HG03457 (cell line): ENCODE results near the gene PGS1.
A peak's percentile ranks its signal among the peaks of the same experiment; 100 is the strongest.

ENCODE experiments used
- ATAC-seq: cut with Tn5 transposase; IDR thresholded peaks from one replicate; pipeline ENCODE4 v1.9.1; 2021; ENCODE audit warnings: moderate number of reproducible peaks; ENCODE audit not compliant: unreplicated experiment

The PGS1 gene

DNA sequence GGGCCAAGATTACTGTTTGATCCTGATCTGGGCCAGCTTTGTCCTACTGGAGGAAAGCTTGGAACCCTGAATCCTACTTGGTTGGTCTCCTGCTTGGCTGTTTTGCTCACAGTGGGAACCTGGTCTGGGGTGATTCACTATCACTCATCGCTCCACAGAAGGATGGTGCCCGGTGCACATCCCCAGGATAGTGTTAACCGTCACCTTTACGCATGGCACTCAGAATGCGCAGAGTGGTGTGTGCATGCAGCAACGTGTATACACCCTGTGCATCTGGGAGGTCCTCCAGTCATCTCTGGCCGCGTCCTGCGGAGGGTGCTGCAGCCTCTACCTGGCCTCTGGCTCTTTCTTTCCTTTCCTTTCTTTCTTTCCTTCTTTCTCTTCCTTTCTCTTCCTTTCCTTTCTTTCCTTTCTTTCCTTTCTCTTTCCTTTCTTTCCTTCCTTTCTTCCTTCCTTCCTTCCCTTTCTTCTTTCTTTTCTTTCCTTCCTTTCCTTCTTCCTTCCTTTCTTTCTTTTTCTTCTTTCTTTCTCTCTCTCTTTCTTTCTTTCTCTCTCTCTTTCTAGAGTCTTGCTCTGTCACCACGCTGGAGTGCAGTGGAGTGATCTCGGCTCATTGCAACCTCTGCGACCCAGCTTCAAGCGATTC lies 31.7 kb upstream of the PGS1 start:
- no peak for ATAC-seq

DNA sequence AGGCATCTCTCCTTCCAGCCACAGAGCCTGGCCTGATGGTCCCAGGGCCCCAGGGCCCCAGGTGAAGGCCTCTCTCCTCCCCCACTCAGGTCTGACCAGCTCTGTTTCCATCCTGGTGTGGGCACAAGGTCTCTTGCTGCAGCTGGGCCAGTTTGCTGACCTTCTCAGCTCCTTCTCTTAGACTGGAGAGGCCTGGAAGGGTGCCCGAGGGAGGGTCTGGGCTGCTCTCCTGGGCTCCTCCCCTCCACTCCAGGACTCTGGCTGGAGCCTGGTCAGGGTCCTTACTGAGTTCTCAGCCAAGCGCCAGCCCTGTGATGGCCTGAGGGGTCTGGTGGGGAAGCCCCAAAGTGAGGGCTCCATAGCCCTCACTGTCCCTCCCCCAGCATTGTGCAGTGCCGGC lies 31.0 kb upstream of the PGS1 start:
- no peak for ATAC-seq

DNA sequence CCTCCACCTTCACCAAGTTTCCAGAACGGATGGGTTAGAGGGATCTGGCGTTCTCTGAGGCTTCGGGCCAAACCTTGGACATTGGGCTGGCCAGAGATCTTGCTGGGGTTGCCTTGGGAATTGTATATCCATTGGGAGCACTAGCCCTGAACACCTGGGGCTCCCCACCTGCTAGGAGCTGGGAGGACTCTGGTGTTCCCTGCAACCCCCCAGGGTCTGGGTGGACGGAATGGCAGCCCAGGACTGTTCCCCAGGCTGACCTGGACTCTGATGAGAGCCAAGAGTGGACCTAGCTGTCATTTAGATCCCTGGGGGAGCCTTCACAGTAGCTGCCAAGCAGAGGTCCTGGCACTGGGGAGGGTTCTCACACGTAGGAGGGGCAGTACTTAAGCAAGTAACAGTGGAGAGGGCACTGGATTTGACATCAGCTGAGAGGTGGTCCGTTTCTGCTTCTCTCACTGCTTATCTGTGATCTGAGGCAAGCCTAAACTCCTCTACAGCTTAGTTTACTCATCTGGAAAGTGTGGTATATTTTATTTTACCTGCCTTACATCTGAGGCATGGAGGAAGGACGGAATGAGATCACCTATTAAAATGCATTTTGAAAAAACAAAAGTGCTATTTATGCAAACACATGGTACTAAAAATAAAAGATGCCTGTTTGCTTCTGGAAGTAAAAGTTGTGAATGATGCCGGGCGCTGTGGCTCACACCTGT lies 30.2 kb upstream of the PGS1 start:
- ATAC-seq: no peak

DNA sequence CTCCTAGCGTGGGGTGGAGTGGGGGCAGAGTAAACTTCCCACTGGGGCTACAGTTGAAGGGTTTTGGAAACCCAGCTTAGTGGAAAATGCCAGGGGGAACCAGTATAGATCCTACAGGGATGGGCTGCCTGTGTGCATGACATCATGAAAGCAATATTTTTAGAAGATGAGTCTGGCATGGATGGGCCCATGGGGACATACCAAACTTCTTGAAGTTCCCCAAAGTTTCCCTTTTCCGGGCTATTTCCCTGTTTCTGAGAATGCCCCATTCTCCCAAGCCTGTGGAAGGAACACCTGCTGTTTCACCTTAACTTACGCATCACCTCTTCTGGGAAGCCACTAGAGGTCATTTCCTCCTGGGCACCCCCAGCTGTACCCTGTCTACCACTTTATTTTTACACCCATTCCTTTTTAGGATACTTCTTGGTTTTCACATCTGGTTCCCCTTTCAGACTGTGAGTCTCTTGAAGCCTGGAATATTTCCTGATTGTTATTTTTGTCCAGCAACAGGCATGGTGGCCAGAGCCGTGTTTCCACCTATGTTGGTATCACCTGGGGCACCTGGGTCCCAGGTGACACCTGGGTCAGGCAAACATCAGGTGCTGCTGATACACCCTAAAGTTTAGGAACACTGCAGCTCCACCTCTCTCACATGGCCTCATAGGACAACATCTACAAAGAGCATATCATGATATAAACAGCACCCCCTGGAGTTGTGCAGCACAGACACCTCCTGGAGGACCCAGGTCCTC lies 28.4 kb upstream of the PGS1 start:
- ATAC-seq: no peak

DNA sequence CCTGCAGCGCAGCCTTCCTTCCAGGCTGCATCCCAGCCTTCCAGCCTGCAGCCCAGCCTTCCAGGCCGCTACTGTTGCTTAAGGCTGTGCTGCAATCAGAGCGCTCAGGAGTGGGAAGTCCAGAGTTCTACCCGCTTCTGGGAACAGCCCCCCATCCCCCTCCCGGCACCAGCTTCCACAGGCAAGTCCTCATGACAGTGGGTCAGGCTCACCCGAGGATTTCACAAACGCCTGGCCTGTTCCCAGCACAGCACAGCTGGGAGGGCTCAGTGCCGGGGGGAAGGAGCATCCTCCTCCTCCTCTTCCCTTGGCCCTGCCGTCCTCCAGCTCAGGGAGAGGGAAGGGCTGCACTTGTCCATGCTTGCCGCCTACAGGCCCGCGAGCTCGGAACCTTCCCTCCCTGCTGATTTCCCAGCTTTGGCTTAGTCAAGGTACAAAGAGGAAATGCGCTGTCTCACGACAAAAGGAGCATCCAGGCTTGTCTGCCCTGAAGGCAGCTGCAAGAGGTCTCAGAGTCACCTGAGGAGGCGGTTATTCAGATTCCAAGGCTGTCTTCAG lies 26.9 kb upstream of the PGS1 start:
- no peak for ATAC-seq

DNA sequence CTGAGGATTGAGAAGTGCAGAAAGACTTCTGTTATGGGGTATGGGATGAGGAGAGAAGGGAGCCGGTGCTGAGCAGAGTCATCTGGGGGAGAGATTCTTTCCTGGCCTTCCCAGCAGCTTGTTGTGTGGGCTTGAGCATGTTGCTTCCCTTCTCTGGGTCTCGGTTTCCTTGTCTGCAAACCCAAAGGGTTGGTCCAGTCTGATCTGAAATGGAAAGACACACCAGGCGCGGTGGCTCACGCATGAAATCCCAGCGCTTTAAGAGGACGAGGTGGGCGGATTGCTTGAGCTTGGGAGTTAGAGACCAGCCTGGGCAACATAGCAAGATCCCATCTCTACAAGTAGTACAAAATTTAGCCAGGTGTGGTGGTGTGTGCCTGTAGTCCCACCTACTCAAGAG lies 24.6 kb upstream of the PGS1 start:
- ATAC-seq: no peak

DNA sequence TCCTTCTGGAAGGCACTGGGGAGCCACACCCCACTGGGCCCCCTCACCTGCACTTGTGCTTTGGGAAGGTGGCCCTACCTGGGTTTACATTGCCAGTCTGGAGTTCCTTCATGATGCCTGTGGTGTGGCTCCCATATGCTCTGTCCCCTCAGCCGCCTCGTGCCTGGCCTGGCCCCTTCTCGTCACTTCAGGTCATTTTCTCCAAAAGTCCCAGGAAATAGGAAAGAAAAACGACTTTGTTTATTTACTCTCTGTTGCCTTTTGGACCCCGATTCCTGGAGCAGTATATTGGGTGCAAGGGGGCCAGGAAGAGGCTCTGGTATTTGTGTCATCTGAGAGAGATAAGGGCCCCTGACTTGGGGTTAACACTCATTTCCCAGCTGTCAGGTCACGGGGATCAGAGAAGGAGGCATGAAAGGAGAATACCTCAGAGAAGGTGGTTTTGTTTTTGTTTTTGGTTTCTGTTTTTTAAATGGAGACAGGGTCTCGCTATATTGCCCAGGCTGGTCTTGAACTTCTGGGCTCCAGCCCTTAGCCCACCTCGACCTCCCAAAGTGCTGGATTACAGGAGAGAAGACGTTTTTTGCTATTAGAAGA lies 23.3 kb upstream of the PGS1 start:
- ATAC-seq: no peak

DNA sequence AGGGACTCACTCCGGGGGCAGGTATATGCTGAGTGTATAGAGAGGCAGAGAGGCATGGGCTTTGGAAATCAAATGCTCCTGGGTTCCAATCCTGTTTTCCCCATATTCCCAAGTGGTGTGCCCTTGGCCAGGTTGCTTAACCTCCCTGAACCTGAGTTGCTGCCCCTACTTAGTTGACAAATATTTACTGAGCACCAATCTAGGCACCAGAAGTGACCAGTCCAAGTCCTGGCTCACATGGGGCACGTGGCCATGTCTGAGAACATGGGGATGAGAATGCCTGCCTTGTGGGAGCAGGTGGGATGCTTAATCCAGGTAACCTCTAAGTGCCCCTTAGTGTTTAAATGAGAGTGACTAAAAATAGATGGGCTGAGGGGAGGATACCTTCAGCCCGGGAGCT lies 22.7 kb upstream of the PGS1 start:
- no peak for ATAC-seq

DNA sequence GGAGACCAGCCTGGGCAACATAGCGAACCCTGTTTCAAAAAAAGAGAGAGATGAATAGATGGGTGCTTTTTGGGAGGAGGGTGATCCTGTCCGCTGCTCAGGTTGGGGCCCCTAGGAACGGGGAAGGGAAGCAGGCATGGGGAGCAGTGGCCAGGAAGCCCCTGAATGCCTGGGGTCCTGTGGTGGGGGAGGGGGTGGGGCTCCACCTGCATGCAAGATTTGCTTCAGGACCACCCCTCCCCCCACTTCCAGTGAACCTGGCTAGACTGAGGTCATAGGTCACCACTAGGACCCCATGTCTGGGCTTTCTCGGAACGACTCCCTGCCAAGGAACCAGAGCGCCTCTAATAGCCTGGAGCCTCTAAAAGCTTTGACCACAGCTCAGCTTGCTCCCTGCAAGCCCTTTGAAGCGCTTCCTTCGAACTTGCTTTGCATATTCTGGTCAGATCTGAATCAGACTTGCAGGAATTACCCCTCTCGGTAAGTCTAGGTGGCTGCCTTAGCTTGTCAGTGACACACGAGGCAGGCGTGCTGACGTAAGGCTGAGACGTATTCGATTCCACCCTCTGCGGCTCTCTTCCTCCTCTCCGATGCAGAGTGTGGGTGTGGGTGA lies 22.2 kb upstream of the PGS1 start:
- ATAC-seq: peak; percentile 33

DNA sequence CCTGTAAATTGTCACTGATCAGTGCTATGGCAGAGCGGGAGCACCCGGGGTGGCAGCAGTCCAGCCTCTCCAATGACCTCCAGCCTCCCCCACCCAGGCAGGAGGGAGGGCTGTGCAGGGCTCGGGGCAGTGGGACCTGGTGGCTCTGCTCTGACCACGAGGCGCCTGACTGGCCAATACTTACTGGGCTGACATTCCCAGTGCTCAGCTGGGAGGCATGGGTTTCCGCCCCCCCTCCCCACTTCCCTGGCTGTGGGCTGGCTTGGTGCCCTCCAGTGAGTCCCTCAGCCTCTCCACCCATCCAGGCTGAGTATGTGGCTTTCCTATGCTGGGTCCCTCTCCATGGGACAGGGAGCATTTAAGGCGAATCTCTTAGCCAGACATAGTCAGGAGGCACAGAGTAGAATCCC lies 21.3 kb upstream of the PGS1 start:
- no peak for ATAC-seq

DNA sequence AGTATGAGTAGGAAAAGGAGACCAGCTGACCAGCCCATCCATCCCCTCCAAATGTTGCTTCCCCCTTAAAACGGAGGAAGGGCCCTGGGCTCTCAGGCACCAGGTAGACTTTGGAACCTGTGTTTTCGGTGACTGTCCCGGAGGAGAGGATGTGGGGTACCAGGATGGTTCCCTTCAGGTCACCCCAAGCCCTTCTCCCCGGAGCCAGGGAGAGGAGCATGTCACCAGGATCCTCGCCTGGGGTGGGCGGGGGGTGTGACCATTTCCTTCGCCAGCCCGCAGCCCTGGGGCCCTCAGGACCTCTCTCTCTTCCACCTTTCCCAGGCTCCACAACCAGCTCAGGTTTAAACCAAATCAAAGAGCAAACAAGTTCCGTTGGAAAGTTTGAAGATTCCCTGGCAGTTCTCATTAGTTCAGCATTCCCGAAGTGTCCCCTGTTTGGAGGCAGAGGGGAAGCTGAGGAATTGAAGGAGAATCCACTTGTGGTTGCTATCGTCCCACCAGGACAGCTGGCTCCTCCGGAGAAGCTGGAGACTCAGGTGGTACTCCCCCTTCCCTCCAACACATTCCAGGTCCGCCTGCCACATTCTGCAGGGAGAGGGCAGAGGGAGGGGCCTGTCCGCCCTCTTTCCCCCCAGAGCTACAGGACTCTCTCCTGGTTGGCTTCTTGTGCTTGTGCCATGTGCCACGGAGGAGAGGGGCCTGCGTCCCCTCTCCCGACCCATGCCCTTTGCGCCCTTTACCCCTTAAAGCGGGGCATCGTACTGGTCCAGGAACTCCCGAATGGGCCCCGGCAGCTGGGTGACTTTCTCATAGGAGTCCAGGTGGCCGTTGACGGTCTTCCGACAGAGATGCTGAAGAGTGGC lies 20.5 kb upstream of the PGS1 start:
- ATAC-seq: no peak

DNA sequence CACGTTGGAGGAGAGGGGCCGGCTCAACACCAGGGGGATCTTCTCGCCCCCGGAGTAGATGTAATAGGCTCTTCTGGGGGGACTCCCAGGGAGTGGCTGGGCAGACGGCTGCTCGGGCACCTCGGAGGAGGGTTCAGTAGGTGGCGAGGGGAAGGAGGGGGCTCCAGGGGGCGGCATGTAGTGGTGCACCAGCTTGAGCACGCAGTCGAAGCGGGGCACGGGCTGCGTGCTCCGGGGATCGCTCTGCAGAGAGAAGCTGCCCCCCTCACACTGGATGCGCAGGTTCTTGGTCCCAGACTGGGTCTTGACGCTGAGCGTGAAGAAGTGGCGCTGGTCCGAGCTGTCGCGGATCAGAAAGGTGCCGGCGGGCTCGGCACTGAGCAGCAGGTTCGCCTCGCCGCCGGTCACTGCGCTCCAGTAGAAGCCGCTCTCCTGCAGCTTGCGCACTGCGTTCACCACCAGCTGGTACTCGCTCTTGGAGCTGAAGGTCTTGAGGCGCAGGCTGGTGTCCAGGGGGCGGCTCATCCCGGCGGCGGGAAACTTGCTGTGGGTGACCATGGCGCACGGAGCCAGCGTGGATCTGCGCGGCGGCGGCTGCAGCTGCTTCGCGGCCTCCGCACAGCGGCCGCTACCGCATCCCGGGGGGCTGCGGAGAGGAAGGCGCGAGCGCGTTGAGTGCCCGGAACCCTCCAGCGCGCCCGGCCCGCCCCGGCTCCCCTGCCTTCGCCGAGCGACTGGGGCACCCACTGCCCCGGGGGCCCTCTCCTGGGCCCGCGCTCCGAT lies 19.7 kb upstream of the PGS1 start:
- ATAC-seq: no peak

DNA sequence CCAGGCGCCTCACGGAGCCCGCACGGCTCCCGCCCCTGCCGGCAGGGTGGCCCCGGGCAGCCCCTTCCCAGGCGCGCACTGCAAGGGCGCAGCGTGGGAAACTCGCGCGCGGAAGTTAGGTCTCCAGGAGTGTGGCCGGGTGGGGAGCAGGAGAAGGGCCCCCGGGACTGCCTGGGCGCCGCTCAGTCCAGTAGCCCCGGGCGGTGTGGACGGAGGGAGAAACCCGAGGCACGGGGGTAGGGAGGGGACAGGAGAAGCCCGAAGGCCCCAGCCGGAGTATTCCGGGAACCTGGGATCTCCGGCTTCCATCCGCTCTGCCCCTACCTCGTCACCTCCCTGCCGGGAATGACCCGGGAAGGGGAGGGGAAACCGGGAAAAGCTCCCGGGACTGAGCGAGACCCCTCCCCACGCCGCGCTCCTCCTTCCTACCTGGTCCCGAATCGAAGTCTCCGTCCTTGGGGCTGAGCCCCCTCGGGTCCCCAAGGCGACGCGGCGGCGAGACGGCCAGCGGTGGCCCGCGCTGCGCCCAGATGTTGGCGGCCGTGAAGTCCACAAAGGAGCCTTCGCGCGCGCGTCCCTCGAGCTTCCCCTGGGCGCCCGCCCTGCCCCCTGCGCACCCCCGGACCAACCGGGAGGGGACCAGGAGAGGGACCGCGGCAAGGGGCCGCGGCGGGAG lies 19.0 kb upstream of the PGS1 start:
- ATAC-seq: peak; percentile 0

DNA sequence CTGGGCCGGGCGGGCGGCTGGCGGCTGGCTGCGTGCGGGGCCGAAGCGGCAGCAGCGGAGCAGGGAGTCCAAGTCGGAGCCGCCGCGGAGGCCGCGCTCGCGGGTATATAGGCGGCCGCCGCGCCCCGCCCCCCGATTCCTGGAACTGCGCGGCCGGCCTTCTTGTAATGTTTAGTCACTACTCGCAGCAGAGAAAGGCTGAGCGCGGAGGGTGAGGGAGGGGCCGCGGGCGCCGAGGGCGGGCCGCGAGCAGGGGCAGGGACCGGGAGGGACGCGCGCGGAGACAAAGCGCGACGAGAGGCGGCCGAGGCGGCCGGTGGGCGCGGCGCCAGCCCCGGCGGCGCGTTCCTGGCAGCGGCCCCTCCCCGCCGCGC lies 18.5 kb upstream of the PGS1 start, which contains the start of gene SOCS3:
TSS of gene SOCS3 (minus strand) at position 81 of the 374 bp plus-strand sequence. CDS start 982 bp downstream, outside the sequence.
- peak; percentile 27 for ATAC-seq

DNA sequence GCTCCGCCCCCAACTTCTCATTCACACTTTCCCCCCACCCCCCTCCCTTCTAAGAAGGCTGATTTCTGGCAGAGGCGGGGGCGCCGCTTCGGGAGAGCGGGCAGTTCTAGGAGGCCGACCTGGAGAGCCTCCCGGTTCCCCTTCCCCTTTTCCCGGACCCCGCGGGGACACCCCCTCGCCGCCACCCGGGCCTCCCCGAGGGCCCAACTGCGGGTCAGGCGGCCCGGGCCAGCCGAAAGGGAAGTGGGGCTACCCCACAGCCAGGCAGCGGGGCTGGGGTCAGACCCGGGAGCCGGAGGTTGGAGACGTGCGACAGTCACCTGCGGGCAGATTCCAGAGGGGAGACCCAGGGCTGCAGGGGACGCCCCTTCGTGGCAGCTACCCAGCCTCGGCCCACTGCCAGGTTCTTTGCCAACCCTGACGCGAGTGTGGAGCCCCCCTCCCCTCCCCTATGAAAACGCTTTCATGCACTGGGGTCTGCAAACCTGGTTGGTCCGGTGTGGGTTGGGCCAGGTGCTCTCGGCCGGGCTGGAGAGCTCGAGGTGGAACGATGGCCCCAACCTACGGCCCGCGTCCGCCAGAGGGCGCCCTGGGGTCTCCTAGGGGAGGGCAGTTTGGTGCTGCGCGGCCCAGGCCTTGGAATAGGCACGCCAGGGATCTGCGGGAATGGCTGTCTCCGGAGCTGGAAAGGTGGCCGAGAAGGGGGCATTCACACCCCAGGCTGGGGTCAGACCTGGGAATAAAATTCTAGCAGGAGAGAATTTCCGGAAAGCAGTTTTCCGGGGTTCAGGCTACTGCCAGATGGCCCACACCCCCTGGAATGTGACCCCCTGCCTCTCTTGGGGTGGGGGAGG lies 17.9 kb upstream of the PGS1 start:
- ATAC-seq: peak; percentile 11

DNA sequence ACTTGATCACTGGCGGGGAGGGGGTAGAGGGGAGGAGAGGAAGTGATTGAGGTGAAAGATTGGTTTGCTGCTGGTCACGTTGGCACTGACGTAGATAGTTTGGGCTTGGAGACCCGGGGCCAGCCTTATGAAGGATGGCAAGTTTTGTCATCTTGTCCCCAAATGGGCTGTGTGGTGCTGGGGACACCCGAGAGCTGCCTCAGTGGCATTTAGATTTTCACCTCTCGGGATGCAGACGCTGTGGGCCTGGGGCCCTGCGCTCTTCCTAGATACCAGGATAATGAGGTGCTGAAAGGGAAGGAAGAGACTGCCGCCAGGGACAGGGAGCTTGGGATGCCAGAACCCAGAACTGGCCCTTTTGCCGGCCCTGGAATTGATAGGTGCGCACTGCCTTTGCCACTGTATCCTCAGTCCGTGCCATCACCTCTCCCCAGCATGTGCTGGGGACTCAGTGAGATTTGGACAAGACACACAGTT lies 17.2 kb upstream of the PGS1 start:
- ATAC-seq: no peak

DNA sequence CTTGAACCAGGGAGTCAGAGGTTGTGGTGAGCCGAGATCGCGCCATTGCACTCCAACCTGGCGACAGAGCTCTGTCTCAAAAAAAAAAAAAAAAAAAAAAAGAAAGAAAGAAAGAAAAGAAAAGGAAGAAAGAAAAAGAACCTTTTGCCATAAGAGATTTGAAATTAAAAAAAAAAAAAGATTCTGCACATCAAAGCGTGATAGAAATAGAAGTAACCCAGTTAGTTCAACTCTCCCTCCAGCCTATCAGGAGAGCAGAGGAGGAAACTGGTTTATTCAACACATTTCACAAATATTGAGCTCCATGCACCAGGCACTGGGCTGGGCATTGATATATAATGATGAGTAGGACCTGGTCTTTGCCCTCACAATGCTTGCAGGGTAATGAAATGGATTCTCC lies 16.2 kb upstream of the PGS1 start:
- ATAC-seq: no peak

DNA sequence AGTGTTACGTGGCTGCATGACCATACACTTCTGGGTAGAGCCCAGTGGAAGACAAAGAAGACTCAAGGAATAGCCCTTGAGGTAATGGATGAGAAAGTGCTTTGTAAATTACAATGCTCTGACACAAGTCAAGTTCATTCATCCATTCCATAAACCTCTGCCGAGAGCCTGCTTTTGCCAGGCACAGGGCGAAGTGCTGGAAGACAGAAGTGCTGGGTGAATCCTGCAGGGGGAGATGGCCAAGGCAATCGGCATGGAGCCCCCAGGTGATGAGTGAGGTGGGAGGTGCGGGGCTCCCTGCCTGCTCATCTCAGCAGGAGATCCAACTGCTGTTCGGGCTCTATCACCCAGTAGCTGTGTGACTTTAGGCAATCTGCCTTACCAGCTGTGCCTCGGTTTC lies 15.8 kb upstream of the PGS1 start:
- no peak for ATAC-seq
